ENCODE results near the gene SPAG9. TPM values are rescaled to one million over a fixed set of nuclear protein-coding genes. Genes with fewer than 3 reads are reported as not detected.

The SPAG9 gene
- total and polyA plus RNA-seq, 2 of the 8 experiments (the other 6 are each of a cell fraction or from before 2014, with no cell fraction given): 9.8 to 63.8 TPM

DNA sequence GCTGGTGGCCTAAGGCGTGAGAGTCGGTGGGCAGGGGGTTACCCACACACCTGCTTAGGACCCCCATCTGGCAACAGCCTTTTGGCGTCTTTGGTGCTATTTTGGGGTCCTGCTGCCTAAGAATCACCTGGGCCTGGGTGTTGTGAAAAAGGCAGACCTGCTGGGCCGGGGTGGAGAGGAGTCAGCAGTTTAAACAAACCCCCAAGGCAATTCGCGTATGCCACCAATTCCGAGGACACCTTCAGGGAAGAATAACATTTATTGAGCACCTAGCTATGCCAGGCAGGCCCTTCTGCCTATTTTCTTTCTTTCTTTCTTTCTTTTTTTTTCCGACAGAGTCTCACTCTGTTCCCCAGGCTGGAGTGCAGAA, 200.6 kb downstream of the SPAG9 start:
- H2BK15ac ChIP-seq (ENCODE audit: low read length): no peak overlapping the region
- H3K4ac ChIP-seq (replicated peaks; ENCODE audit: insufficient read length, low read depth, low read length): no peak overlapping the region
- H3K18ac ChIP-seq (ENCODE audit: extremely low read depth, low read length): peak overlapping the region; percentile 60; the same call in 1 of the 2 replicates
- FAIRE-seq (no peak), DNase-seq (ENCODE audit: low read depth in 1 of 2, low spot score in 2 of 2) (no peak)
- no peak overlapping the region for H3K4me2 ChIP-seq (ENCODE audit: insufficient read depth in 1 of 2, low read depth in 2 of 2, low read length in 2 of 2)
- no peak overlapping the region; the same call in 1 of the 2 replicates for H3K27ac ChIP-seq (ENCODE audit: low read depth, low read length)
- no peak overlapping the region for H2BK20ac ChIP-seq (ENCODE audit: low read length)
- H3K79me1 ChIP-seq (ENCODE audit: low read depth, low read length): no peaks in the 10 kb centered on the region
- H2AK5ac ChIP-seq (ENCODE audit: low read depth, low read length): no peak overlapping the region
- no peak overlapping the region for H2BK120ac ChIP-seq (replicated peaks; ENCODE audit: low read depth, low read length)
- H3K36me3 ChIP-seq (ENCODE audit: control insufficient read depth in 2 of 4, insufficient read depth in 4 of 4, low read length in 3 of 4): no peaks in the 10 kb centered on the region
- H3K56ac ChIP-seq (replicated peaks; ENCODE audit: insufficient read length, low read depth, low read length): no peak overlapping the region
- no peak overlapping the region for H3K9ac ChIP-seq (replicated peaks in 1 of 4; ENCODE audit: extremely low read depth in 1 of 4, low read depth in 3 of 4, low read length in 3 of 4)
- no peak overlapping the region for H2BK5ac ChIP-seq (ENCODE audit: low read depth, low read length)
- no peak overlapping the region for H2AFZ ChIP-seq (ENCODE audit: low read length)
- H3K23me2 ChIP-seq (ENCODE audit: low read depth, low read length): no peaks in the 10 kb centered on the region
- peaks cover 4 to 44% (median 32%) of the 10 kb centered on the region in 4 experiments for H3K4me1 ChIP-seq (replicated peaks in 1 of 4; ENCODE audit: control insufficient read depth in 3 of 4, insufficient read depth in 4 of 4, low read length in 3 of 4)
- POLR2A ChIA-PET (ENCODE audit: partially characterized antibody): interaction anchor here (3.0 to 7.9 kb wide), 2 partner anchors 11 to 54 kb away, joined by 13 to 71 read pairs; partner anchors contain the start of gene TOB1
- H3K14ac ChIP-seq (ENCODE audit: insufficient read length): no peak overlapping the region
- H4K91ac ChIP-seq (replicated peaks; ENCODE audit: insufficient read length, low read length): no peak overlapping the region
- no peaks in the 10 kb centered on the region for H4K20me1 ChIP-seq (replicated peaks in 1 of 2; ENCODE audit: control insufficient read depth in 1 of 2, insufficient read depth in 2 of 2, low read length in 2 of 2)
- H4K8ac ChIP-seq (ENCODE audit: extremely low read depth, insufficient read depth, low read length): no peak overlapping the region
- H3K27me3 ChIP-seq (replicated peaks in 1 of 4; ENCODE audit: control insufficient read depth in 3 of 4, extremely low read depth in 1 of 4, insufficient read depth in 3 of 4, low read length in 3 of 4): peaks cover 0 to 2% (median 0%) of the 10 kb centered on the region in 4 experiments; a peak in 2 of 7 replicates
- no peak overlapping the region for H4K5ac ChIP-seq (ENCODE audit: insufficient read length, low read depth, low read length)
- H3K23ac ChIP-seq (ENCODE audit: insufficient read length): no peak overlapping the region
- H3K79me2 ChIP-seq (ENCODE audit: control insufficient read depth in 1 of 2, insufficient read depth in 2 of 2, low read length in 2 of 2): no peaks in the 10 kb centered on the region
- 80% methylated on average over 7 of the region's 8 CpGs; no CpG with 5 or more reads in 1 of the 2 experiments for WGBS, 2 experiments (ENCODE audit: extremely low coverage in 1 of 2, insufficient coverage in 1 of 2, insufficient read length in 1 of 2, insufficient replicate concordance in 2 of 2, low coverage in 1 of 2, low lambda C conversion rate in 2 of 2, missing lambda C conversion rate in 1 of 2)
- no peak overlapping the region for H3K4me3 ChIP-seq (ENCODE audit: extremely low read depth in 1 of 4, insufficient read depth in 2 of 4, low read depth in 3 of 4, low read length in 4 of 4)
- CTCF ChIA-PET (ENCODE audit: partially characterized antibody): interaction anchor here (0.9 to 1.2 kb wide), 2 partner anchors 38 to 56 kb away, joined by 3 read pairs; no protein-coding TSS in a partner anchor
- no peaks in the 10 kb centered on the region for H3K9me3 ChIP-seq (ENCODE audit: insufficient read depth in 2 of 2, low read depth in 1 of 2, low read length in 1 of 2)
- H2BK12ac ChIP-seq (ENCODE audit: low read depth, low read length): peak overlapping the region; percentile 60; the same call in 1 of the 2 replicates
- TF ChIP-seq BRCA1 (IDR thresholded peaks at IDR 0.05; ENCODE audit: low read depth, low read length) (no peak), ZNF274 (IDR thresholded peaks at IDR 0.05; ENCODE audit: borderline replicate concordance, extremely low read depth, low read length) (no peak), SIX5 (IDR thresholded peaks at IDR 0.05; ENCODE audit: low read depth, low read length) (no peak), YY1 (IDR thresholded peaks at IDR 0.05; ENCODE audit: low read depth, low read length) (no peak), CBX8 (IDR thresholded peaks at IDR 0.05; ENCODE audit: borderline replicate concordance, low read depth, low read length) (no peak), SUZ12 (IDR thresholded peaks at IDR 0.05; ENCODE audit: low read length) (no peak), SIRT6 (IDR thresholded peaks at IDR 0.05; ENCODE audit: low read length) (no peak), JUN (IDR thresholded peaks at IDR 0.05; ENCODE audit: low read depth, low read length) (no peak), SAP30 (IDR thresholded peaks at IDR 0.05; ENCODE audit: insufficient read depth, insufficient replicate concordance, low read length) (no peak)
- TF ChIP-seq, protein P1, sequence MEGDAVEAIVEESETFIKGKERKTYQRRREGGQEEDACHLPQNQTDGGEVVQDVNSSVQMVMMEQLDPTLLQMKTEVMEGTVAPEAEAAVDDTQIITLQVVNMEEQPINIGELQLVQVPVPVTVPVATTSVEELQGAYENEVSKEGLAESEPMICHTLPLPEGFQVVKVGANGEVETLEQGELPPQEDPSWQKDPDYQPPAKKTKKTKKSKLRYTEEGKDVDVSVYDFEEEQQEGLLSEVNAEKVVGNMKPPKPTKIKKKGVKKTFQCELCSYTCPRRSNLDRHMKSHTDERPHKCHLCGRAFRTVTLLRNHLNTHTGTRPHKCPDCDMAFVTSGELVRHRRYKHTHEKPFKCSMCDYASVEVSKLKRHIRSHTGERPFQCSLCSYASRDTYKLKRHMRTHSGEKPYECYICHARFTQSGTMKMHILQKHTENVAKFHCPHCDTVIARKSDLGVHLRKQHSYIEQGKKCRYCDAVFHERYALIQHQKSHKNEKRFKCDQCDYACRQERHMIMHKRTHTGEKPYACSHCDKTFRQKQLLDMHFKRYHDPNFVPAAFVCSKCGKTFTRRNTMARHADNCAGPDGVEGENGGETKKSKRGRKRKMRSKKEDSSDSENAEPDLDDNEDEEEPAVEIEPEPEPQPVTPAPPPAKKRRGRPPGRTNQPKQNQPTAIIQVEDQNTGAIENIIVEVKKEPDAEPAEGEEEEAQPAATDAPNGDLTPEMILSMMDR (IDR thresholded peaks at IDR 0.05; ENCODE audit: control extremely low read depth in 1 of 3, insufficient read depth in 1 of 3, low read depth in 1 of 3, low read length in 3 of 3): no peak
- TF ChIP-seq, protein P2, sequence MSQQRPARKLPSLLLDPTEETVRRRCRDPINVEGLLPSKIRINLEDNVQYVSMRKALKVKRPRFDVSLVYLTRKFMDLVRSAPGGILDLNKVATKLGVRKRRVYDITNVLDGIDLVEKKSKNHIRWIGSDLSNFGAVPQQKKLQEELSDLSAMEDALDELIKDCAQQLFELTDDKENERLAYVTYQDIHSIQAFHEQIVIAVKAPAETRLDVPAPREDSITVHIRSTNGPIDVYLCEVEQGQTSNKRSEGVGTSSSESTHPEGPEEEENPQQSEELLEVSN (IDR thresholded peaks at IDR 0.05): no peak

Measured in H1 (cell line).